Measurements from ENCODE around the gene HNF1B.

Gene HNF1B

GRCh38 chr17:37667039-37667438 is 77.8 kb downstream of the HNF1B start:
- in situ Hi-C loops (cut with HindIII; ENCODE audit: low sequenced_read_pairs): no loop called here
- H3K4me3 ChIP-seq (ENCODE audit: low read depth, low read length): no peak overlapping the region
- DNase-seq (ENCODE audit: low read depth): no peak
- TF ChIP-seq CTCF (IDR thresholded peaks at IDR 0.05; ENCODE audit: low read depth, low read length, missing control alignments): no peak

- no peak for TF ChIP-seq CTCF (IDR thresholded peaks at IDR 0.05; ENCODE audit: low read depth, low read length, missing control alignments)
- in situ Hi-C loops (cut with HindIII; ENCODE audit: low sequenced_read_pairs): no loop called here
- H3K4me3 ChIP-seq (ENCODE audit: low read depth, low read length): no peak overlapping the region
- no peak for DNase-seq (ENCODE audit: low read depth)
Observed at GRCh38 chr17:37664214-37664613, 80.6 kb downstream of the HNF1B start.

- in situ Hi-C loops (cut with HindIII; ENCODE audit: low sequenced_read_pairs): no loop called here
Observed at GRCh38 chr17:37662353-37662752, 82.5 kb downstream of the HNF1B start.

GRCh38 chr17:37661400-37662014 is 83.4 kb downstream of the HNF1B start:
- no peak overlapping the region for H3K4me3 ChIP-seq (ENCODE audit: low read depth, low read length)
- peak; percentile 5 for TF ChIP-seq CTCF (IDR thresholded peaks at IDR 0.05; ENCODE audit: low read depth, low read length, missing control alignments)
- in situ Hi-C loops (cut with HindIII; ENCODE audit: low sequenced_read_pairs): no loop called here
- DNase-seq (ENCODE audit: low read depth): no peak

More at GRCh38 chr17:37662353-37662752, 82.5 kb downstream of the HNF1B start:
- DNase-seq (ENCODE audit: low read depth): no peak
- no peak overlapping the region for H3K4me3 ChIP-seq (ENCODE audit: low read depth, low read length)
- TF ChIP-seq CTCF (IDR thresholded peaks at IDR 0.05; ENCODE audit: low read depth, low read length, missing control alignments): no peak

- in situ Hi-C loops (cut with HindIII; ENCODE audit: low sequenced_read_pairs): no loop called here
- DNase-seq (ENCODE audit: low read depth): no peak
- H3K4me3 ChIP-seq (ENCODE audit: low read depth, low read length): no peak overlapping the region
- no peak for TF ChIP-seq CTCF (IDR thresholded peaks at IDR 0.05; ENCODE audit: low read depth, low read length, missing control alignments)
Observed at GRCh38 chr17:37659925-37660324, 84.9 kb downstream of the HNF1B start.

- DNase-seq (ENCODE audit: low read depth): no peak
- TF ChIP-seq CTCF (IDR thresholded peaks at IDR 0.05; ENCODE audit: low read depth, low read length, missing control alignments): no peak
- H3K4me3 ChIP-seq (ENCODE audit: low read depth, low read length): no peak overlapping the region
- in situ Hi-C loops (cut with HindIII; ENCODE audit: low sequenced_read_pairs): no loop called here
Observed at GRCh38 chr17:37657202-37657601, 87.7 kb downstream of the HNF1B start.
